ENCODE results near the gene PHIP. TPM values are rescaled to one million over a fixed set of nuclear protein-coding genes. Genes with fewer than 3 reads are reported as not detected.

Gene PHIP
- total RNA-seq, 1 experiment from 2014 or later: 52.4 TPM

DNA sequence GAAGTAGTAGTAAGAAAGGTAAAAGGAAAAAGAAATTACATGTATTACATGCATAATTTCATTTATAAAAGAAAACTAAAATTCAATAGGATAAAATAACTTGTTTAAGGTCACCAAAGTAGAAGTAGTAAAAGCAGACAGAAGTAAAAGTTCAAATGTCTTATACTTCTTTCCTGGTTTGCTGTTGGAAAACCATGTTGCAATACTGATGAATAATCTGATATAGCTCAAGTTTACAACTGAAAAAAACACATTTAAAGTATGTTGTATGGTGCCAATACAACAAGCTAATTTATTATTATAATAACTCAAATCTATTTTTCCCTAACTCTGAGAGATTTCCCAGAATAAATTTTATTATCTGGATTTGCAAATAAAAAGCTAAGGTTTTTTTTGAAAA is 78.3 kb downstream of the PHIP start:
- H3K36me3 ChIP-seq (ENCODE audit: insufficient read depth, low read length): peaks cover 93% of the 10 kb centered on the region
- H3K4me3 ChIP-seq (ENCODE audit: low read length): no peak overlapping the region
- H3K9ac ChIP-seq (ENCODE audit: low read length): no peak overlapping the region
- H3K27me3 ChIP-seq (ENCODE audit: low read length): no peaks in the 10 kb centered on the region
- no peaks in the 10 kb centered on the region for H3K9me2 ChIP-seq (replicated peaks; ENCODE audit: insufficient read depth, low read length)
- H3K9me3 ChIP-seq (ENCODE audit: low read length): no peaks in the 10 kb centered on the region
- H2AFZ ChIP-seq (ENCODE audit: low read length): no peak overlapping the region
- no peaks in the 10 kb centered on the region for H3K4me1 ChIP-seq (ENCODE audit: low read length)
- peaks cover 51% of the 10 kb centered on the region for H3K79me2 ChIP-seq (ENCODE audit: low read length)
- H3K27ac ChIP-seq (ENCODE audit: low read length): no peak overlapping the region
- DNase-seq: no peak
- no peak overlapping the region for H3K4me2 ChIP-seq (ENCODE audit: low read depth, low read length, poor library complexity, severe bottlenecking)
- H4K20me1 ChIP-seq (ENCODE audit: insufficient read depth, low read depth, low read length): no peaks in the 10 kb centered on the region

- Histone ChIP-seq H3K9ac (ENCODE audit: low read length) (no peak overlapping the region), H4K20me1 (ENCODE audit: insufficient read depth, low read depth, low read length) (no peaks in the 10 kb centered on the region), H2AFZ (ENCODE audit: low read length) (no peak overlapping the region), H3K27ac (ENCODE audit: low read length) (no peak overlapping the region), H3K4me3 (ENCODE audit: low read length) (no peak overlapping the region), H3K9me2 (replicated peaks; ENCODE audit: insufficient read depth, low read length) (no peaks in the 10 kb centered on the region), H3K36me3 (ENCODE audit: insufficient read depth, low read length) (peaks cover 88% of the 10 kb centered on the region), H3K9me3 (ENCODE audit: low read length) (no peaks in the 10 kb centered on the region), H3K4me1 (ENCODE audit: low read length) (no peaks in the 10 kb centered on the region), H3K4me2 (ENCODE audit: low read depth, low read length, poor library complexity, severe bottlenecking) (no peak overlapping the region), H3K79me2 (ENCODE audit: low read length) (peaks cover 47% of the 10 kb centered on the region), H3K27me3 (ENCODE audit: low read length) (no peaks in the 10 kb centered on the region)
- no peak for DNase-seq
These were observed 82.1 kb downstream of the PHIP start for GRCh38 chr6:78995946-78996345.

DNA sequence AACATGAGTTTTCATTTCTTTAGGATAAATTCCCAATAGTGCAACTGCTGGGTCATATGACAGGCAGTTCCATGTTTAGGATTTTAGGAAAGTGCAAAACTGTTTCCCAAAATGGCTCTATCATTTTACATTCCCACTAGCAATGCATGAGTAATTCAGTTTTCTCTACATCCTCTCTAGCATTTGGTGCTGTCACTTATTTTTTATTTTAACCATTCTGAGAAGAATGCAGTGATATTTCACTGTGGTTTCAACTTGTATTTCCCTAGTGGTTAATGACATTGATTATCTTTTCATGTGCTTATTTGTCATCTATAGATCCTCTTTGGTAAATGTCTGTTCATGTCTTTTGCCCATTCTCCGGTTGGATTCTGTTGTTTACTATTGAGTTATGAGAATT is 82.7 kb downstream of the PHIP start:
- no peak overlapping the region for H3K9ac ChIP-seq (ENCODE audit: low read length)

DNA sequence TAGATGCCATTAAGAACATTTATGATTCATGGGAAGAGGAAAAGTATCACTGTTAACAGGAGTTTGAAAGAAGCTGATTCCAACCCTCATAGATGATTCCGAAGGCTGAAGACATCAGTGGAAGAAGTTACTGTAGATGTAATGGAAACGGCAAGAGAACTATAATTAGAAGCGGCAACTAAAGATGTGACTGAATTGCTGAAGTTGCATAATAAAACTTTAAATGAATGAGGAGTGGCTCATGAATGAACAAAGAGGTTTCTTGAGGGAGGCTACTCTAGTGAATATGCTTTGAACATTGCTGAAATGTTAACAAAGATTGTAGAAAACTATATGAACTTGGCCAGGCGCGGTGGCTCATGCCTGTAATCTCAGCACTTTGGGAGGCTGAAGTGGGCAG is 84.1 kb downstream of the PHIP start:
- Histone ChIP-seq H3K27me3 (ENCODE audit: low read length) (no peaks in the 10 kb centered on the region), H3K27ac (ENCODE audit: low read length) (no peak overlapping the region), H4K20me1 (ENCODE audit: insufficient read depth, low read depth, low read length) (no peaks in the 10 kb centered on the region), H3K4me3 (ENCODE audit: low read length) (no peak overlapping the region), H3K79me2 (ENCODE audit: low read length) (peaks cover 47% of the 10 kb centered on the region), H2AFZ (ENCODE audit: low read length) (no peak overlapping the region), H3K4me2 (ENCODE audit: low read depth, low read length, poor library complexity, severe bottlenecking) (no peak overlapping the region), H3K9me2 (replicated peaks; ENCODE audit: insufficient read depth, low read length) (no peaks in the 10 kb centered on the region), H3K4me1 (ENCODE audit: low read length) (no peaks in the 10 kb centered on the region), H3K9me3 (ENCODE audit: low read length) (no peaks in the 10 kb centered on the region), H3K9ac (ENCODE audit: low read length) (no peak overlapping the region), H3K36me3 (ENCODE audit: insufficient read depth, low read length) (peaks cover 88% of the 10 kb centered on the region)
- no peak for DNase-seq

More for the DNA sequence above, 82.7 kb downstream of the PHIP start:
- no peak overlapping the region for H2AFZ ChIP-seq (ENCODE audit: low read length)
- peaks cover 43% of the 10 kb centered on the region for H3K79me2 ChIP-seq (ENCODE audit: low read length)
- no peak overlapping the region for H3K27ac ChIP-seq (ENCODE audit: low read length)
- H3K36me3 ChIP-seq (ENCODE audit: insufficient read depth, low read length): peaks cover 88% of the 10 kb centered on the region
- H3K9me2 ChIP-seq (replicated peaks; ENCODE audit: insufficient read depth, low read length): no peaks in the 10 kb centered on the region
- no peaks in the 10 kb centered on the region for H3K4me1 ChIP-seq (ENCODE audit: low read length)
- H4K20me1 ChIP-seq (ENCODE audit: insufficient read depth, low read depth, low read length): no peaks in the 10 kb centered on the region
- no peaks in the 10 kb centered on the region for H3K27me3 ChIP-seq (ENCODE audit: low read length)
- H3K4me3 ChIP-seq (ENCODE audit: low read length): no peak overlapping the region
- no peaks in the 10 kb centered on the region for H3K9me3 ChIP-seq (ENCODE audit: low read length)
- no peak overlapping the region for H3K4me2 ChIP-seq (ENCODE audit: low read depth, low read length, poor library complexity, severe bottlenecking)
- DNase-seq: no peak

DNA sequence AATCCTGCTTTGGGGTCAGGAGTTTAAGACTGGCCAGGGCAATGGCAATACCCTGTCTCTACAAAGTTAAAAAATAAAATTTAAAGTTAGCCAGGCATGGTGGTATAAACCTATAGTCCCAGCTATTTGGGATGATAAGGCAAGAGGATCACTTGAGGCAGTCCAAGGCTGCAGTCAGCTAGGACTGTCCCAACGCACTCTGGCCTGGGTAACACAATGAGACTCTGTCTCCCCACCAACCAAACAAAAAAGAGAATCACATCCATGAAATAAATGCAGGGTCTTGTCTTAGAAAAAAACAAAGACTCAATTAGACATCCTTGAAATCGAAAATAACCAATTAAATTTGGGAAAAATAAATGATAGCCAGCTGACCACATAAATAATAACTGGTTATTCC is 88.9 kb downstream of the PHIP start:
- Histone ChIP-seq H3K36me3 (ENCODE audit: insufficient read depth, low read length) (peaks cover 86% of the 10 kb centered on the region), H4K20me1 (ENCODE audit: insufficient read depth, low read depth, low read length) (no peaks in the 10 kb centered on the region), H3K9me2 (replicated peaks; ENCODE audit: insufficient read depth, low read length) (no peaks in the 10 kb centered on the region), H3K27ac (ENCODE audit: low read length) (no peak overlapping the region), H3K79me2 (ENCODE audit: low read length) (peaks cover 36% of the 10 kb centered on the region), H3K9me3 (ENCODE audit: low read length) (no peaks in the 10 kb centered on the region), H2AFZ (ENCODE audit: low read length) (no peak overlapping the region), H3K4me3 (ENCODE audit: low read length) (no peak overlapping the region), H3K27me3 (ENCODE audit: low read length) (no peaks in the 10 kb centered on the region), H3K4me1 (ENCODE audit: low read length) (no peaks in the 10 kb centered on the region), H3K9ac (ENCODE audit: low read length) (no peak overlapping the region), H3K4me2 (ENCODE audit: low read depth, low read length, poor library complexity, severe bottlenecking) (no peak overlapping the region)
- DNase-seq: no peak

GRCh38 chr6:78986161-78986560 is 91.9 kb downstream of the PHIP start:
- no peak overlapping the region for H3K9ac ChIP-seq (ENCODE audit: low read length)
- no peaks in the 10 kb centered on the region for H4K20me1 ChIP-seq (ENCODE audit: insufficient read depth, low read depth, low read length)
- DNase-seq: no peak
- no peak overlapping the region for H3K4me2 ChIP-seq (ENCODE audit: low read depth, low read length, poor library complexity, severe bottlenecking)
- H3K36me3 ChIP-seq (ENCODE audit: insufficient read depth, low read length): peaks cover 94% of the 10 kb centered on the region
- no peak overlapping the region for H2AFZ ChIP-seq (ENCODE audit: low read length)
- no peaks in the 10 kb centered on the region for H3K9me2 ChIP-seq (replicated peaks; ENCODE audit: insufficient read depth, low read length)
- H3K9me3 ChIP-seq (ENCODE audit: low read length): no peaks in the 10 kb centered on the region
- H3K27ac ChIP-seq (ENCODE audit: low read length): no peak overlapping the region
- H3K4me3 ChIP-seq (ENCODE audit: low read length): no peak overlapping the region
- peaks cover 48% of the 10 kb centered on the region for H3K79me2 ChIP-seq (ENCODE audit: low read length)
- H3K4me1 ChIP-seq (ENCODE audit: low read length): no peaks in the 10 kb centered on the region
- no peaks in the 10 kb centered on the region for H3K27me3 ChIP-seq (ENCODE audit: low read length)

DNA sequence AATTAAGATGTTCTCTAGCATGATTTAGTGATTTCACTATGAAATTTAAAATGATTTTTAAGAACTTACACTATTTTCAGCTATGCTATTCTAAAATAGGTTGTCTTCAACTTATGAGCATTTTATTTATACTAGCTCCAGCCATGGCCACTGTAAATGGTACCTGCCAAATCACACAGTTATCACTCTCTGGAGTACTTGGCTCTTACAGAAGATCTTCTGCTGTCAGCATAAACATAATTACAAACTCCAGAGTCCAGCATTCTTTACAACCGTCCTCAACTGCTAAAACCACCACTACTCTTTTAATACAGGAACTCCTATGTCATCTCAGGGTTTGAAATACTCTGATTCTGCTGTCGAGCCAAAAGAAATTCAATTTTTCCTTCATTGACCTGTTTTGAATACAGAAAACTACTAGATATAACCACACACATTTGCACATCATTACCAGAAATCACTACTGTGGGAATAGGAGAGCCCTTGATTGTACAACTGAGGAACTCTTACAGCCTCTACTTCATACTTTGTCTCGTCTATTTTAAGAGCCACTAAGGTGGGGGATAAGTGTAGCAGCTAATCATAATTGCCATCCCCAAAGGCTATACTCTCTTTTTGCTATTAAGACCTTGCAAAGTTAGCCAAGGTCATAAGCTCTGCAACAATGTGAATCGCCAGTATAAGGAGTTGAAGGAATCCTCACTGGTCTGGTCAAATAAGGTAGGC is 93.7 kb downstream of the PHIP start:
- Histone ChIP-seq H2AFZ (ENCODE audit: low read length) (no peak overlapping the region), H3K4me1 (ENCODE audit: low read length) (no peaks in the 10 kb centered on the region), H3K4me2 (ENCODE audit: low read depth, low read length, poor library complexity, severe bottlenecking) (no peak overlapping the region), H3K9me2 (replicated peaks; ENCODE audit: insufficient read depth, low read length) (no peaks in the 10 kb centered on the region), H3K9ac (ENCODE audit: low read length) (no peak overlapping the region), H3K9me3 (ENCODE audit: low read length) (no peaks in the 10 kb centered on the region), H3K27me3 (ENCODE audit: low read length) (no peaks in the 10 kb centered on the region), H4K20me1 (ENCODE audit: insufficient read depth, low read depth, low read length) (no peaks in the 10 kb centered on the region), H3K27ac (ENCODE audit: low read length) (no peak overlapping the region), H3K79me2 (ENCODE audit: low read length) (peaks cover 65% of the 10 kb centered on the region), H3K36me3 (ENCODE audit: insufficient read depth, low read length) (peaks cover 94% of the 10 kb centered on the region), H3K4me3 (ENCODE audit: low read length) (no peak overlapping the region)
- no peak for DNase-seq

- H3K9me2 ChIP-seq (replicated peaks; ENCODE audit: insufficient read depth, low read length): no peaks in the 10 kb centered on the region
- H4K20me1 ChIP-seq (ENCODE audit: insufficient read depth, low read depth, low read length): no peaks in the 10 kb centered on the region
- no peak overlapping the region for H3K9ac ChIP-seq (ENCODE audit: low read length)
- H3K27me3 ChIP-seq (ENCODE audit: low read length): no peaks in the 10 kb centered on the region
- no peak overlapping the region for H3K4me2 ChIP-seq (ENCODE audit: low read depth, low read length, poor library complexity, severe bottlenecking)
- no peak for DNase-seq
- H3K4me1 ChIP-seq (ENCODE audit: low read length): no peaks in the 10 kb centered on the region
- H3K27ac ChIP-seq (ENCODE audit: low read length): no peak overlapping the region
- peaks cover 70% of the 10 kb centered on the region for H3K36me3 ChIP-seq (ENCODE audit: insufficient read depth, low read length)
- peaks cover 9% of the 10 kb centered on the region; the same call in 1 of the 2 replicates for H3K79me2 ChIP-seq (ENCODE audit: low read length)
- H3K9me3 ChIP-seq (ENCODE audit: low read length): no peaks in the 10 kb centered on the region
- no peak overlapping the region for H3K4me3 ChIP-seq (ENCODE audit: low read length)
- no peak overlapping the region for H2AFZ ChIP-seq (ENCODE audit: low read length)
These were observed 110.9 kb downstream of the PHIP start for GRCh38 chr6:78967191-78967590.

All from Karpas-422 (cell line).